ENCODE measurements around the gene C19orf53.
"Not testable (repeated sequence)": the region's sequence is repeated elsewhere in the genome, so short reads cannot be mapped to it uniquely, and the experiment has no call there.

C19orf53 gene

GRCh38 chr19:13763265-13763664 is 11.0 kb upstream of the C19orf53 start:
- DNase-seq (ENCODE audit: low read depth in 4 of 4, low spot score in 1 of 4): no peak

- DNase-seq (ENCODE audit: low read depth in 4 of 4, low spot score in 1 of 4): peak in 3 of 4 experiments; percentile 53 to 71 (median 54)
These were observed 10.0 kb upstream of the C19orf53 start, which contains the start of gene MRI1 for GRCh38 chr19:13764101-13764807. Gene MRI1 (plus strand): TSS chr19:13764522. CDS start chr19:13764589, 67 bp downstream.

GRCh38 chr19:13764821-13765394 is 9.3 kb upstream of the C19orf53 start:
- DNase-seq (ENCODE audit: low read depth in 4 of 4, low spot score in 1 of 4): peak in 2 of 4 experiments; percentile 16 to 26

- no peak for DNase-seq (ENCODE audit: low read depth in 4 of 4, low spot score in 1 of 4)
These were observed 8.7 kb upstream of the C19orf53 start for GRCh38 chr19:13765395-13766094.

DNA sequence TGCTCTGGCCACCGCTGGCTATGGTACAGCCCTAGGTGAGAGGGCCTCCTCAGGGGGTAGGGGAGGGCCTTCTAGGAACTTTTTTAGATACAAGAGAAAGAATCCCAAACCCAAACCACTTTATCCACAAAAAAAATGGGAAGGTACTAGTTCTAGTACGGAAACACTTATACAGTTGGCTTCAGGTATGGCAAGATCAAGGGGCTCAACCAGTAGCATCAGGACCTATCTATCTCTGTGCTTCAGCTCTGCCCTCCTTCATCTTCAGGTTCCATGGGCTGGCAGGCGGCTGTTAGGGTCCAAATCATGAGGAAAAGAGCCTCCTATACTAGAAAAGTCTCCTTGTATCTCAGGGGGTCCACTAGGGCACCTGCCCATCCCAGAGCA is 8.2 kb upstream of the C19orf53 start:
- DNase-seq (ENCODE audit: low read depth in 4 of 4, low spot score in 1 of 4): no peak

DNA sequence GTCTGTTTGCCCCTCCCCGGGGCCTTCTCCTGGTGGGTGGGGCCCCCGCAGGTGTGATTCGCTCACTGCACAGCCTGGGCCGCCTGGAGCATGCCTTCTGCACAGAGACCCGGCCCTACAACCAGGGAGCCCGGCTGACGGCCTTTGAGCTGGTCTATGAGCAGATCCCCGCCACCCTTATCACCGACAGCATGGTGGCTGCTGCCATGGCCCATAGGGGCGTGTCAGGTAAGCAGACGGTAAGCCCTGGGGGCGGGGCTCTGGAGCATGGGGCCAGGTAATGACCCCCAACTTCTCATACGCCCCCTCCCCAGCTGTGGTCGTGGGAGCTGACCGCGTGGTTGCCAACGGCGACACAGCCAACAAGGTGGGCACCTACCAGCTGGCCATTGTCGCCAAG is 5.7 kb upstream of the C19orf53 start:
- DNase-seq (ENCODE audit: low read depth in 4 of 4, low spot score in 1 of 4): no peak

DNA sequence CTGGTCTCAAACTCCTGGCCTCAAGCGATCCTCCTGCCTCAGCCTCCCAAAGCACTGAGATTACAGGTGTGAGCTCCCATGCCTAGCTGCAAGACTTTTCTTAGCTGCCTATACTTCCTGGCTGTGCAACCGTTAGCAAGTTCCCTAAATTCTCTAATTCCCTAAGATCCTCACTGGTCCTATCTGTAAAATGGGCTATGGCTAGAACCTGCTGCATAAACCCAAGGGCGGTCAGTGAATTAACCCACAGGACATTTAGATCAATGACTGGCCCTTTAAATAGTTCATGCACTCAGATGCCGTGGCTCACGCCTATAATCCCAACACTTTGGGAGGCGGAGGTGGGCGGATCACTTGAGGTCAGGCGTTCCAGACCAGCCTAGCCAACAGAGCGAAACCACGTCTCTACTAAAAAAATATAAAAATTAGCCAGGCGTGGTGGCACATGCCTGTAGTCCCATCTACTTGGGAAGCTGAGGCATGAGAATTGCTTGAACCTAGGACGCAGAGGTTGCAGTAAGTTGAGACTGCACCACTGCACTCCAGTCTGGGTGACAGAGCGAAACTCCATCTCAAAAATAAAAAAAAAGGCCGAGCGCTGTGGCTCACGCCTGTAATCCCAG is 4.1 kb upstream of the C19orf53 start:
- no peak for DNase-seq (ENCODE audit: low read depth in 4 of 4, low spot score in 1 of 4)

DNA sequence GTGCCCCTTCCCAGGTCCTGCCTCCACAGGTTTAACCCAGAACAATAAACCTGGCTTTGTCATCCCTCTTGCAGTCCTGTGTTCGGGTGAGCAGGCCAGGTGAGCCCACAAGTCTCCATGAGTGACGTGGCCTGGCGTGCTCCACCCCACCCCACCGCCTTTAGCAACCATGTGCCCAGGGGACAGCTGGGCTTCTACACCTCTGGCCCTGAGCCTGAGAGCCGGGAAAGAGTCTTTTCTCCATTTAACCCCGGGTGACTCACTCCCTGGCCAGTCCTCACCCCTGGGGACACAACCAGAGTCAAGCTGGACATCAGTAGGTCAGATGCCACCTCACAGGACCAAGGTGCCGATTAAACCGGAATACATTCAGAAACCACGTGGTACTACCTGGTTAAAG is 4.1 kb downstream of the C19orf53 start:
- no peak for DNase-seq (ENCODE audit: low read depth in 4 of 4, low spot score in 1 of 4)

- no peak for DNase-seq (ENCODE audit: low read depth in 4 of 4, low spot score in 1 of 4)
These were observed 4.6 kb downstream of the C19orf53 start for GRCh38 chr19:13778847-13779246.

DNA sequence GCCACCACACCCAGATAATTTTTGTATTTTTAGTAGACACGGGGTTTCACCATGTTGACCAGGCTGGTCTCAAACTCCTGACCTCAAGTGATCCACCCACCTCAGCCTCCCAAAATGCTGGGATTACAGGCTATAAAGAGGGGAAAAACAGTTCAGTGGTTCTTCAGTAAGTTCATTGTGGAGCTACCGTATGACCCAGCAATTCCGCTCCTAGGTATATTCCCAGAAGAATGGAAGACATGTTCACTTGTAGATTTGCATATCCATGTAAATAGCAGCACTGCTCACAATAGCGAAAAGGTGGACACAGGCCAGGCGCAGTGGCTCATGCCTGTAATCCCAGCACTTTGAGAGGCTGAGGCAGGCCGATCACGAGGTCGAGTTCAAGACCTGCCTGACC is 5.5 kb downstream of the C19orf53 start:
- not testable (repeated sequence) for DNase-seq (ENCODE audit: low read depth in 4 of 4, low spot score in 1 of 4)

- no peak for DNase-seq (ENCODE audit: low read depth in 4 of 4, low spot score in 1 of 4)
These were observed 7.3 kb downstream of the C19orf53 start for GRCh38 chr19:13781547-13781946.

GRCh38 chr19:13782537-13782936 is 8.3 kb downstream of the C19orf53 start:
- no peak for DNase-seq (ENCODE audit: low read depth in 4 of 4, low spot score in 1 of 4)

GRCh38 chr19:13783565-13784500 is 9.6 kb downstream of the C19orf53 start:
- no peak for DNase-seq (ENCODE audit: low read depth in 4 of 4, low spot score in 1 of 4)

- DNase-seq (ENCODE audit: low read depth in 4 of 4, low spot score in 1 of 4): peak; percentile 31 to 58 (median 47)
These were observed 10.6 kb downstream of the C19orf53 start for GRCh38 chr19:13784731-13785452.

GRCh38 chr19:13788991-13789390 is 14.7 kb downstream of the C19orf53 start:
- DNase-seq (ENCODE audit: low read depth in 4 of 4, low spot score in 1 of 4): no peak

GRCh38 chr19:13790354-13790753 is 16.1 kb downstream of the C19orf53 start:
- DNase-seq (ENCODE audit: low read depth in 4 of 4, low spot score in 1 of 4): no peak

DNA sequence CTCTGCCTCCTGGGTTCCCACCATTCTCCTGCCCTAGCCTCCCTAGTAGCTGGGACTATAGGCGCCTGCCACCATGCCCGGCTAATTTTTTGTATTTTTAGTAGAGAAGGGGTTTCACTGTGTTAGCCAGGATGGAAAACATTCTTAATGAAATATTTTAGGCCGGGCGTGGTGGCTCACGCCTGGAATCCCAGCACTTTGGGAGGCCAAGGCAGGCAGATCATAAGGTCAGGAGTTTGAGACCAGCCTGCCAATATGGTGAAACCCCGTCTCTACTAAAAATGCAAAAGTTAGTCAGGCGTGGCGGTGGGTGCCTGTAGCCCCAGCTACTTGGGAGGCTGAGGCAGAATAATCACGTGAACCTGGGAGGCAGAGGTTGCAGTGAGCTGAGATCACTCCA is 19.1 kb downstream of the C19orf53 start:
- not testable (repeated sequence) for DNase-seq (ENCODE audit: low read depth in 4 of 4, low spot score in 1 of 4)

DNA sequence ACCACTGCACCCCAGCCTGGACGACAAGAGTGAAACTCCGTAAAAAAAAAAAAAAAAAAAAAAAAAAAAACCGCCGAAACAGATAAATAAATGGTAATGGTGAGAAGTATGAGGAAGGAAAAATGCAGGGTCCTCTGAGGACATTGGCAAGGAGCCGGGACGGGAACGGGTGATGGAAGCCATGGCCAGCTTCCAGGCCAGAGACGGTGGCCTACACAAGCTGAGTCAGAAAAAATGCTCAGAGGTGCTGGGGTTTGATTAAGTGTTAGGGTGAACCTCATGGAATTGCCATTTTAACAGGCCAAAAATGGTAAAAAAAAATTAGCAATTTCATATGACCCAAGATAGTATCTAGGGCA is 20.1 kb downstream of the C19orf53 start:
- no peak for DNase-seq (ENCODE audit: low read depth in 4 of 4, low spot score in 1 of 4)

- peak; percentile 84 to 96 (median 89) for DNase-seq (ENCODE audit: low read depth in 4 of 4, low spot score in 1 of 4)
These were observed 20.7 kb downstream of the C19orf53 start, which contains the start of gene ZSWIM4 for GRCh38 chr19:13794757-13795589. Gene ZSWIM4 (plus strand): TSS chr19:13795443. CDS start chr19:13795649, 206 bp downstream.
